Measurements from ENCODE around the gene CSTF2T.

The CSTF2T gene

DNA sequence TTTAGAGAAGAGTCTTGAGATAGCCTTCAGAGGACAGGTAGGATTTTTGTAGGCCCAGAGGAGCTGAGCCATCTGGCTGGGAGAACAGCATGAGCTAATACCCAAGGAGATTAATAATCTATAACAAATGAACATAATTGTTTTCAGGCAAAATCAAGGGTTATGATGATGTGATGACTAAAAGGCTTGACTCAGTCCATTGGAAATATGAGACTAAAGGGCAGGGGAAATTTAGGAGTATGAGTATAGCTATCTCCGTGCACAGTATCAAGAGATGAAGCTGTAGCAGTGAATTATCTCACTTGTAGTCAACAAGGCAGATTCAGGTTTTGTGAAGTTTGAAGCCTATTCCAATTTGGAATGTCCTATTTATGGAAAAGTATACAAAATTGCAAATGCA is 40.1 kb downstream of the CSTF2T start:
- no peak for DNase-seq (ENCODE audit: low read depth)
- no peak overlapping the region for H3K4me3 ChIP-seq (ENCODE audit: low read depth, low read length)
- in situ Hi-C loops (cut with HindIII; ENCODE audit: low sequenced_read_pairs) = no loop called here
- TF ChIP-seq, protein P1, sequence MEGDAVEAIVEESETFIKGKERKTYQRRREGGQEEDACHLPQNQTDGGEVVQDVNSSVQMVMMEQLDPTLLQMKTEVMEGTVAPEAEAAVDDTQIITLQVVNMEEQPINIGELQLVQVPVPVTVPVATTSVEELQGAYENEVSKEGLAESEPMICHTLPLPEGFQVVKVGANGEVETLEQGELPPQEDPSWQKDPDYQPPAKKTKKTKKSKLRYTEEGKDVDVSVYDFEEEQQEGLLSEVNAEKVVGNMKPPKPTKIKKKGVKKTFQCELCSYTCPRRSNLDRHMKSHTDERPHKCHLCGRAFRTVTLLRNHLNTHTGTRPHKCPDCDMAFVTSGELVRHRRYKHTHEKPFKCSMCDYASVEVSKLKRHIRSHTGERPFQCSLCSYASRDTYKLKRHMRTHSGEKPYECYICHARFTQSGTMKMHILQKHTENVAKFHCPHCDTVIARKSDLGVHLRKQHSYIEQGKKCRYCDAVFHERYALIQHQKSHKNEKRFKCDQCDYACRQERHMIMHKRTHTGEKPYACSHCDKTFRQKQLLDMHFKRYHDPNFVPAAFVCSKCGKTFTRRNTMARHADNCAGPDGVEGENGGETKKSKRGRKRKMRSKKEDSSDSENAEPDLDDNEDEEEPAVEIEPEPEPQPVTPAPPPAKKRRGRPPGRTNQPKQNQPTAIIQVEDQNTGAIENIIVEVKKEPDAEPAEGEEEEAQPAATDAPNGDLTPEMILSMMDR (IDR thresholded peaks at IDR 0.05; ENCODE audit: low read depth, low read length, missing control alignments) = no peak

DNA sequence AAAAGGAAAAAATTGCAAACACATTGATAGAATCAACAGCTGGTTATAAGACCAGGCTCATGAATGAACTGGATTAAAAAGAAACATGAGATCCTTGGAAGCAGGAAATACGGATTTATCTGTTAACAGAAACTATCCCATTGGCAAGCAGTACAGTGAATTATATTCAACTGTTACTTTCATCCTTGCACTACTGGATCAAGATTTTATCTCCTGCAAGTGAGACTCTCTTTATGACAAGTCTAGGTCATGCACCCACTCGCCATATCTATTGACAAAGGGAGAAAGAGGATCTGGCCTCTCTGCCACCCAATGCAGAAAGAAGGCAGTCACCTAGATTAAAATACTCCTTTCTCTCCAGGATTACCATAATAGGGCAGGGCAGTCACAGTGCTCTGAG is 41.4 kb downstream of the CSTF2T start:
- in situ Hi-C loops (cut with HindIII; ENCODE audit: low sequenced_read_pairs) = no loop called here
- DNase-seq (ENCODE audit: low read depth) = no peak
- no peak overlapping the region for H3K4me3 ChIP-seq (ENCODE audit: low read depth, low read length)
- TF ChIP-seq, protein P1 (IDR thresholded peaks at IDR 0.05; ENCODE audit: low read depth, low read length, missing control alignments) = no peak

DNA sequence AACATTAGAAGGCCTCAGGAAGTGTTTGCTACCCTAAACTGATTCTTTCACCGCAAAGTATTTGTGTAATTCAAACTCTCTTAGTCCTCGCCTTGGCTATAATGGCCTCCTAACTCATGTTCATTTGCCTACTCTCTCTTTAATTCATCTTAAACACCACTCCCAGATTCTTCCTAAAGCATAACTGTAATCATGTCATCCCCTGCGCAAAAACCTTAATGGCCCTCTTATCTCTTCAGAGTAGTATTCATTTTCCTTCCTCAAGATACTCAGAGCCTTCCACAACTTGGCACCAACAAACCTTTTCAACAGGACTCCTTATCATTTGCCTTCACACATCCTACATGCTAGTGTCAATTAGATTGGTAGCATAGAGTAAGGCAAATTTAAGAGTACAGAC is 42.9 kb downstream of the CSTF2T start:
- in situ Hi-C loops (cut with HindIII; ENCODE audit: low sequenced_read_pairs) = no loop called here
- no peak overlapping the region for H3K4me3 ChIP-seq (ENCODE audit: low read depth, low read length)
- DNase-seq (ENCODE audit: low read depth) = no peak
- TF ChIP-seq, protein P1 (IDR thresholded peaks at IDR 0.05; ENCODE audit: low read depth, low read length, missing control alignments) = no peak

DNA sequence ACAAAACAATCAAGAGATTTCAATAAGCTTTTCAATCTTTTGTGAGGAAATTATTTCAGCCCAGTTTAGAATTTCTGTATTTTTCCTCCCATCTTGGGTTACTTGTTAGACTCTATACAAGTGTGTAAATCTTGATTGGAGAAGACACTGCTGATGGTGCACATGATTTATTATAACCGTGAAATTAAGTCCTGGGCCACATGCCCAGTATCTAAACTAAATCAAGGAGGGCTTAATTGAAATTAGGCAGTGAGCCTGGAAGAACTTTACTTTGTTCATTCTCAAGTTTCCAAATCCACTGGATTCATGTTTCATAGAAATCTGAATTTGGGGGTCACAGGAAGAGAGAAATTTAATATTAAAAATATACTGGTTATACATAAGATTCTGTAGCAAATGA is 44.5 kb downstream of the CSTF2T start:
- no peak overlapping the region for H3K4me3 ChIP-seq (ENCODE audit: low read depth, low read length)
- TF ChIP-seq, protein P1 (IDR thresholded peaks at IDR 0.05; ENCODE audit: low read depth, low read length, missing control alignments) = no peak
- in situ Hi-C loops (cut with HindIII; ENCODE audit: low sequenced_read_pairs) = no loop called here
- DNase-seq (ENCODE audit: low read depth) = peak; percentile 36

DNA sequence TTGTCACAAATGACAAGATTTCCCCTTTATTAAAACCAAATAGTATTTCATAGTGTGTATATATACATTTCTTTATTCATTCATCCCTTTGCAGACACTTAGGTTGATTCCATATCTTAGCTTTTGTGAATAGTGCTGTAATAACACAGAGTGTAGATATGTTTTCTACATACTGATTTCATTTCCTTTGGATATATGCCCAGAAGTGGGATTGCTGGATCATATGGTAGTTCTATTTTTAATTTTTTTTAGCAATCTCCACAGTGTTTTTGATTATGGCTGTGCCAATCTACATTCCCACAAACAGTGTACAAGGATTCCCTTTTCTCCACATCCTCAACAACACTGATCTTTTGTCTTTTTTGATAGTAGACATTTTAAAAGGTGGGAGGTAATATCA is 46.4 kb downstream of the CSTF2T start:
- H3K4me3 ChIP-seq (ENCODE audit: low read depth, low read length) = no peak overlapping the region
- in situ Hi-C loops (cut with HindIII; ENCODE audit: low sequenced_read_pairs) = no loop called here
- no peak for DNase-seq (ENCODE audit: low read depth)
- TF ChIP-seq, protein P1 (IDR thresholded peaks at IDR 0.05; ENCODE audit: low read depth, low read length, missing control alignments) = no peak

DNA sequence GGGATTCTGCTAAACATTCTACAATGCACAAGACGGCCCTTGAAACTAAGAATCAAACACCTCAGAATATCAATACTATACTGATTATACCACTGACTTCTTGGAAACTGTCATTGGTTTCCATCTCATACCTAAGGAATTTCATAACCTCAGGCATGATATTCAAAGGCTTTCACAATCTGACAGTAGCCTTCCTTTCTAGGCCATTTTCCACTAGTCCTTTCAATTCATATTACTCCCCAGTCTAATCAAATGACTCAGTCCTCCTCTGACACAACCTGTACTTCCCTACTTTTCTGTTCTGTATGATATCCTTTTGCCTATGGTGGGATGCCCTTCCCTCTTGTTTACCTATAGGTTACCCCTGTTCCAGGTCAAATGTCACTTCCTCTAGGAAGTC is 48.3 kb downstream of the CSTF2T start:
- no peak overlapping the region for H3K4me3 ChIP-seq (ENCODE audit: low read depth, low read length)
- no peak for DNase-seq (ENCODE audit: low read depth)
- in situ Hi-C loops (cut with HindIII; ENCODE audit: low sequenced_read_pairs) = no loop called here
- TF ChIP-seq, protein P1 (IDR thresholded peaks at IDR 0.05; ENCODE audit: low read depth, low read length, missing control alignments) = no peak

DNA sequence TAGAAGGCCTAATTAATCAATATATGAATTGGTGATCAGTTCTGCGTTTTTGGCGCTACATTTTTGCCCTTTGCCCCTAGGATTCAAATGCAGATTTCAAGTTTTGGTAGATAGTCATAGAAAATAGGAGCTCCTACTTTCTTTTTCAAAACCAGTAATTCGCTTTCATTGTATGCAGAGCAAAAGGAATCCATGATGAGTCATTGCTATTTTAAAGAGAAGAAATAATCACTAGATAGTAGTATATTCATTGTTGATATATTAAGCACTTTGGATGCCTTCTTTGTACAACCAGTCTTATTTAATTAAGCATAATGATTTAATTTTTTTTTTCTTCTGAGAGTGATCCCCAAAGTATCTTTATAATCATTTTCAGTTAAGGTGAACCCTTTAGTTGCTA is 50.3 kb downstream of the CSTF2T start:
- in situ Hi-C loops (cut with HindIII; ENCODE audit: low sequenced_read_pairs) = no loop called here
- no peak for DNase-seq (ENCODE audit: low read depth)

More for the DNA sequence above, 50.3 kb downstream of the CSTF2T start:
- H3K4me3 ChIP-seq (ENCODE audit: low read depth, low read length) = no peak overlapping the region
- TF ChIP-seq, protein P1 (IDR thresholded peaks at IDR 0.05; ENCODE audit: low read depth, low read length, missing control alignments) = no peak

Measured in astrocyte of the cerebellum (primary cell).